CD4-positive, alpha-beta memory T cell (primary cell): ENCODE data around the gene ZFYVE9. TPM values are rescaled to one million over a fixed set of nuclear protein-coding genes. Genes with fewer than 3 reads are reported as not detected.
"Not testable (repeated sequence)": the region's sequence is repeated elsewhere in the genome, so short reads cannot be mapped to it uniquely, and the experiment has no call there.

Experiments
- CTCF ChIA-PET: fragments of 350-600 bp; sonication (Branson Sonifier 250); formaldehyde crosslinking; loops from one replicate; lab custom pipeline; 2021; ENCODE audit warnings: inconsistent platforms; ENCODE audit not compliant: partially characterized antibody; lab: Charles Lee
- POLR2A ChIA-PET: fragments of 350-600 bp; sonication (Branson Sonifier 250); formaldehyde crosslinking; loops from one replicate; lab custom pipeline; 2021; ENCODE audit not compliant: partially characterized antibody; lab: Charles Lee
- DNase-seq, 5 donors: peaks; one replicate each; pipeline versions ENCODE4 v3.0.0 to v3.0.0-alpha.2; 2020 to 2022; ENCODE audit warnings: mixed read lengths in 1 of 5
- H3K27ac ChIP-seq: one replicate; pipeline ENCODE4 v1.7.0; 2013; ENCODE audit warnings: low read depth, low read length
- H3K27me3 ChIP-seq: 2 replicates; pipeline ENCODE4 v1.7.0; 2013; ENCODE audit warnings: mild to moderate bottlenecking, low read length, moderate library complexity; ENCODE audit not compliant: insufficient read depth
- H3K36me3 ChIP-seq: 2 replicates; pipeline ENCODE4 v1.7.0; 2013; ENCODE audit warnings: mild to moderate bottlenecking, low read length, moderate library complexity; ENCODE audit not compliant: insufficient read depth
- H3K4me1 ChIP-seq: 2 replicates; pipeline ENCODE4 v1.7.0; 2013; ENCODE audit warnings: mild to moderate bottlenecking, low read length, moderate library complexity; ENCODE audit not compliant: insufficient read depth
- H3K4me3 ChIP-seq, 2 donors: one replicate each; pipeline ENCODE4 v1.7.0; 2013; ENCODE audit warnings: low read length in 2 of 2, mild to moderate bottlenecking in 1 of 2
- H3K9me3 ChIP-seq, 2 donors: one replicate each; pipeline ENCODE4 v1.7.0; 2013; ENCODE audit warnings: low read length in 2 of 2, control low read depth in 1 of 2; ENCODE audit not compliant: control insufficient read depth in 1 of 2
- H3K27ac Mint-ChIP-seq, 7 donors: one replicate each; pipeline ENCODE4 v1.8.0; 2020 to 2021; ENCODE audit warnings: mixed read lengths in 7 of 7, mild to moderate bottlenecking in 6 of 7, inconsistent platforms in 3 of 7, moderate library complexity in 3 of 7
- H3K27me3 Mint-ChIP-seq, 2 donors: one replicate each; pipeline ENCODE4 v1.8.0; 2020 to 2021; ENCODE audit warnings: mixed read lengths in 2 of 2
- H3K36me3 Mint-ChIP-seq, 2 donors: one replicate each; pipeline ENCODE4 v1.8.0; 2020 to 2021; ENCODE audit warnings: mixed read lengths in 2 of 2, inconsistent platforms in 1 of 2, mild to moderate bottlenecking in 1 of 2
- H3K4me1 Mint-ChIP-seq, 4 donors: one replicate each; pipeline ENCODE4 v1.8.0; 2020 to 2021; ENCODE audit warnings: mixed read lengths in 4 of 4, mild to moderate bottlenecking in 1 of 4
- H3K4me3 Mint-ChIP-seq, 8 donors: one replicate each; pipeline ENCODE4 v1.8.0; 2020 to 2021; ENCODE audit warnings: mixed read lengths in 8 of 8, mild to moderate bottlenecking in 7 of 8, moderate library complexity in 6 of 8, inconsistent platforms in 3 of 8
- H3K9me3 Mint-ChIP-seq, 8 donors: one replicate each; pipeline ENCODE4 v1.8.0; 2020 to 2021; ENCODE audit warnings: mixed read lengths in 8 of 8, mild to moderate bottlenecking in 5 of 8, inconsistent platforms in 3 of 8, moderate library complexity in 1 of 8
- intact Hi-C: fragments of 100-400 bp; cut with micrococcal nuclease; formaldehyde crosslinking; loops from one replicate; pipeline ENCODE4 v1.15.1; 2023
- polyA plus RNA-seq, 2 donors: library from polyadenylated mRNA; unstranded; fragments of 300-500 nt; fragmentation: Illumina TruSeq; gene quantifications; one replicate each; pipeline ENCODE4 v1.2.3, GENCODE V29; 2021
- total RNA-seq, 2 experiments: library from RNA; stranded (reverse); gene quantifications; one replicate each; pipeline ENCODE4 v1.2.3, GENCODE V29; 2021

The ZFYVE9 gene
- total and polyA plus RNA-seq, 4 experiments from 2014 or later, result 0.60 to 12.8 (median 7.0) TPM

DNA sequence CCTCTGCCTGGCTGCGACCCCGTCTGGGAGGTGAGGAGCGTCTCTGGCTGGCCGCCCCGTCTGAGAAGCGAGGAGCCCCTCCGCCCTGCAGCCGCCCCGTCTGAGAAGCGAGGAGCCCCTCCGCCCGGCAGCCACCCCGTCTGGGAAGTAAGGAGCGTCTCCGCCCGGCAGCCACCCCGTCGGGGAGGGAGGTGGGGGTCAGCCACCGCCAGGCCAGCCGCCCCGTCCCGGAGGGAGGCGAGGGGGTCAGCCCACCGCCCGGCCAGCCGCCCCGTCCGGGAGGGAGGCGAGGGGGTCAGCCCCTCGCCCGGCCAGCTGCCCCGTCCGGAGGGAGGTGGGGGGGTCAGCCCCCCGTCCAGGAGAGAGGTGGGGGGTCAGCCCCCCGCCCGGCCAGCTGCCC is 39.9 kb downstream of the ZFYVE9 start:
- POLR2A ChIA-PET, H3K4me1 ChIP-seq, H3K36me3 ChIP-seq, H3K27ac ChIP-seq, H3K36me3 Mint-ChIP-seq, H3K9me3 Mint-ChIP-seq, H3K4me1 Mint-ChIP-seq, H3K27me3 ChIP-seq, CTCF ChIA-PET, H3K27me3 Mint-ChIP-seq, intact Hi-C loops, H3K9me3 ChIP-seq, DNase-seq, H3K4me3 Mint-ChIP-seq, H3K4me3 ChIP-seq, H3K27ac Mint-ChIP-seq: not testable (repeated sequence)

DNA sequence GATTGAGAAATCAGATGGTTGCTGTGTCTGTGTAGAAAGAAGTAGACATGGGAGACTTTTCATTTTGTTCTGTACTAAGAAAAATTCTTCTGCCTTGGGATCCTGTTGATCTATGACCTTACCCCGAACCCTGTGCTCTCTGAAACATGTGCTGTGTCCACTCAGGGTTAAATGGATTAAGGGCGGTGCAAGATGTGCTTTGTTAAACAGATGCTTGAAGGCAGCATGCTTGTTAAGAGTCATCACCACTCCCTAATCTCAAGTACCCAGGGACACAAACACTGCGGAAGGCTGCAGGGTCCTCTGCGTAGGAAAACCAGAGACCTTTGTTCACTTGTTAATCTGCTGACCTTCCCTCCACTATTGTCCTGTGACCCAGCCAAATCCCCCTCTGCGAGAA is 40.4 kb downstream of the ZFYVE9 start:
- H3K9me3 ChIP-seq, CTCF ChIA-PET, H3K9me3 Mint-ChIP-seq, POLR2A ChIA-PET, H3K27me3 Mint-ChIP-seq, H3K36me3 ChIP-seq, H3K36me3 Mint-ChIP-seq, H3K4me3 Mint-ChIP-seq, intact Hi-C loops, H3K27ac Mint-ChIP-seq, H3K4me1 ChIP-seq, H3K27me3 ChIP-seq, H3K4me1 Mint-ChIP-seq, H3K27ac ChIP-seq, DNase-seq, H3K4me3 ChIP-seq: not testable (repeated sequence)

GRCh38 chr1:52182874-52183400 is 41.0 kb downstream of the ZFYVE9 start:
- H3K36me3 Mint-ChIP-seq, result peaks cover 0 to 6% of the 10 kb centered on the region in 2 donors
- no peaks in the 10 kb centered on the region for H3K27me3 ChIP-seq
- H3K4me3 ChIP-seq, result no peak overlapping the region
- no peaks in the 10 kb centered on the region for H3K9me3 ChIP-seq
- no peaks in the 10 kb centered on the region for H3K36me3 ChIP-seq
- no peaks in the 10 kb centered on the region for H3K4me1 ChIP-seq
- no peaks in the 10 kb centered on the region for H3K9me3 Mint-ChIP-seq
- no peak for DNase-seq
- no peaks in the 10 kb centered on the region for H3K27me3 Mint-ChIP-seq
- H3K27ac ChIP-seq, result no peak overlapping the region
- ChIA-PET CTCF (no interaction called here), POLR2A (no interaction called here)
- no peak overlapping the region for H3K27ac Mint-ChIP-seq
- no peak overlapping the region for H3K4me3 Mint-ChIP-seq
- peaks cover 0 to 3% (median 0%) of the 10 kb centered on the region in 4 donors for H3K4me1 Mint-ChIP-seq
- intact Hi-C loops, result no loop called here

DNA sequence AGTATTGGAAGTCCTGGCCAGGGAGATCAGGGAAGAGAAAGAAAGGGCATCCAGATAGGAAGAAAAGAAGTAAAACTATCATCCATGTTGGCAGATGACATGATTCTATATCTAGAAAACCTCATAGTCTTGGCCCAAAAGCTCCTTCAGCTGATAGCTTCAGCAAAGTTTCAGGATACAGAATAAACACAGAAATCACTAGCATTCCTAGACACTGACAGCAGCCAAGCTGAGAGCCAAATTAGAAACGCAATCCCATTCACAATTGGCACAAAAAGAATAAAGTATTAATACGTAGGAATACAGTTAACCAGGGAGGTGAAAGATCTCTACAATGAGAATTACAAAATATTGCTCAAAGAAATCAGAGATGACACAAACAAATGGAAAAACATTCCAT is 44.6 kb downstream of the ZFYVE9 start:
- Mint-ChIP-seq H3K4me1 (peaks cover 0 to 5% (median 0%) of the 10 kb centered on the region in 4 donors), H3K27ac (no peak overlapping the region), H3K4me3 (no peak overlapping the region), H3K36me3 (no peaks in the 10 kb centered on the region), H3K27me3 (no peaks in the 10 kb centered on the region), H3K9me3 (peaks cover 0 to 2% (median 0%) of the 10 kb centered on the region in 8 donors)
- Histone ChIP-seq H3K4me1 (no peaks in the 10 kb centered on the region), H3K27ac (no peak overlapping the region), H3K27me3 (no peaks in the 10 kb centered on the region), H3K4me3 (no peak overlapping the region), H3K9me3 (no peaks in the 10 kb centered on the region), H3K36me3 (no peaks in the 10 kb centered on the region)
- CTCF ChIA-PET, result no interaction called here
- intact Hi-C loops, result no loop called here
- DNase-seq, result no peak
- POLR2A ChIA-PET, result interaction anchor here (0.6 kb wide), 1 partner anchor 544 kb away, joined by 4 read pairs; no protein-coding TSS in a partner anchor

DNA sequence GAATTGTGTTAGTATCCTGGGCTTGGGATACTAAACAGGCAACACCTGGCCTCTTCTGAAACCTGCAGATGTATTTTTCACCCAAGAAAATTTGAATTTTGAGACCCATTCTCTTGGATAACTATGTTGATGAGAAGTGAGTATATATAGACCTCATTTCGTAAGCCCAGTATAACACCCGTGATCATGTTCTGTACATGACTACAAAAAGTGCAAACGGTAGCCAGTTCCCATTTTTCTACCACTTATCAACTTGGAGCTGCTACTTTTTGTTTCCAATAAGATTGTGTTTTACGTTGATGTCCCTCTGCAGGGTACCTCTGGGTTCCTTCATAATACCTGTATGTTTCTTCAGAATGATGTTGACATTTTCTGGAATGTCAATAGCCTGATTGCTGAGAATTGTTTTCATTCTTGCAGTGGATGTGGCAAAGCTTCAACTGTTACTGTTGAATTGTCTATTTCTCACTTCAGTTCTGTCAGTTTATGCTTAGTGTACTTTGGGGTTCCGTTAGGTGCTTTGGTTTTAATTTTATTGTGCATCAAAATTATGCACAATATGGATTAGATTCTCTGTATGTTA is 48.1 kb downstream of the ZFYVE9 start:
- Mint-ChIP-seq H3K4me3 (no peak overlapping the region), H3K27me3 (no peaks in the 10 kb centered on the region), H3K4me1 (peaks cover 0 to 5% (median under 1%) of the 10 kb centered on the region in 4 donors), H3K9me3 (peaks cover 0 to 2% (median 0%) of the 10 kb centered on the region in 8 donors), H3K27ac (no peak overlapping the region), H3K36me3 (no peaks in the 10 kb centered on the region)
- Histone ChIP-seq H3K9me3 (no peaks in the 10 kb centered on the region), H3K27me3 (no peaks in the 10 kb centered on the region), H3K36me3 (no peaks in the 10 kb centered on the region), H3K4me1 (no peaks in the 10 kb centered on the region), H3K27ac (no peak overlapping the region), H3K4me3 (no peak overlapping the region)
- ChIA-PET POLR2A (no interaction called here), CTCF (no interaction called here)
- intact Hi-C loops, result no loop called here
- DNase-seq, result no peak

DNA sequence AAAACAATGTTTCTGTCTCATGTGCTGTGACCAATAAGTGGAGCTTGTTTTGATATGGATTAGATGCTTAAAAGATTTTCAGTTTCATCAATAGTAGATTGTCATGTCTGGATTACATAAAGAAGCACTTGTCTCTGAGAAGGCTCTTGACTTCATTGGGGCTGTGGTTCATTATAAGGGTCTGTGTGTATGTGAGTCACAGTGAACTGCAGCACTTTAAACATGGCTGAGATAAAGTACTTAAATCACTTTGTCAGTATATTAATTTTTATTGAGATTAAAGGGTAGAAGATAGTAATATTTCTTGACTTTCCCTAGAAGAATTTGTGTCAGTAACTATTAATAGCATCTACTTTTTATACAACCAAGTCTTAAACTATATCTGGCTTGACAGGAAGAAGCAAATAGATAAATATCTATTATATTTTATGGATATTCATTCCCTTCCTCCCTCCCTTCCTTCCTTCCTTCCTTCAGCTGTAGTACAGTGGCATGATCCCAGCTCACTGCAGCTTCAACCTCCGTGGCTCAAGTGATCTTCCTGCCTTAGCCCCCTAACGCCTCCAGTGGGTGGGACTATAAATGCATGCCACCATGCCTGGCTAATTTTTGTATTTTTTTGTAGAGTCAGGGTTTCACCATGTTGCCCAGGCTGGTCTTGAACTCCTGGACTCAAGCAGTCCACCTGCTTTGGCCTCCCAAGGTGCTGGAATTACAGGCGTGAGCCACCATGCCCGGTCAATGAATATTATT is 48.8 kb downstream of the ZFYVE9 start:
- CTCF ChIA-PET, result no interaction called here
- Histone ChIP-seq H3K9me3 (no peaks in the 10 kb centered on the region), H3K27me3 (no peaks in the 10 kb centered on the region), H3K4me1 (no peaks in the 10 kb centered on the region), H3K4me3 (no peak overlapping the region), H3K27ac (no peak overlapping the region), H3K36me3 (no peaks in the 10 kb centered on the region)
- Mint-ChIP-seq H3K4me3 (no peak overlapping the region), H3K9me3 (peaks cover 0 to 2% (median 0%) of the 10 kb centered on the region in 8 donors), H3K27me3 (no peaks in the 10 kb centered on the region), H3K36me3 (no peaks in the 10 kb centered on the region), H3K4me1 (peaks cover 0 to 5% (median under 1%) of the 10 kb centered on the region in 4 donors), H3K27ac (no peak overlapping the region)
- intact Hi-C loops, result no loop called here
- POLR2A ChIA-PET, result no interaction called here
- no peak for DNase-seq

DNA sequence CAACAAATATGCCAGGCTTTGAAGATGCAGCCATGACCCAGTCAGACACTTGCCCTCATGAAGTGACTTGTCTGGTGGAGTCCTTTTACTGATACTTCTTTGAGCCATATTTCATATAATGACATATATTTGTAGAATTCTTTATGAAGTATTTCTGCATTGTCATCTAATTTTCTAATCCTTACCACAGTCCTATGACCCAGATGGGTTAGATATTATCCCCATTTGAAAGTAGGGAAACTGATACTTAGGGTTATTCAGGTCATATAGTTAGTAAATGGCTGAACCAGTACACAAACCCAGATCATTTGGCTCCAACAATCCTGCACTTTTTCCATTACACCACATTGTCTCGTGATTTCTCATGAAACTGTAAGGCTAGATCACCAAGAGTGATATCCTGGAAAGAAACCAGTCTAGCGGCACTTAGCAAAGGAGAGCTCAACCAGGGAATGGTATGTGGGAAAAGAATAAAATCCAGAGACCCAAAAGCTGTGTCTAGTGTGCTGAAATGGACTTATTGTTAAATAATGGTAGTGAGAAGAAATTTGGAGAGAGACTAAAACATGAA is 49.6 kb downstream of the ZFYVE9 start:
- Mint-ChIP-seq H3K9me3 (peaks cover 0 to 2% (median 0%) of the 10 kb centered on the region in 8 donors), H3K27ac (no peak overlapping the region), H3K4me3 (no peak overlapping the region), H3K36me3 (no peaks in the 10 kb centered on the region), H3K27me3 (no peaks in the 10 kb centered on the region), H3K4me1 (peaks cover 0 to 5% (median under 1%) of the 10 kb centered on the region in 4 donors)
- Histone ChIP-seq H3K9me3 (no peaks in the 10 kb centered on the region), H3K27ac (no peak overlapping the region), H3K27me3 (no peaks in the 10 kb centered on the region), H3K4me3 (no peak overlapping the region), H3K4me1 (no peaks in the 10 kb centered on the region), H3K36me3 (no peaks in the 10 kb centered on the region)
- POLR2A ChIA-PET, result no interaction called here
- CTCF ChIA-PET, result no interaction called here
- no peak for DNase-seq
- intact Hi-C loops, result no loop called here
